HG03280 (cell line): Measurements from ENCODE around the gene ITSN1.
"Not testable (repeated sequence)": the region's sequence is repeated elsewhere in the genome, so short reads cannot be mapped to it uniquely, and the experiment has no call there.

ENCODE experiments used
- ATAC-seq: cut with Tn5 transposase; IDR thresholded peaks from one replicate; pipeline ENCODE4 v1.9.1; 2021; ENCODE audit warnings: mild to moderate bottlenecking, moderate library complexity; ENCODE audit not compliant: unreplicated experiment

Gene ITSN1

GRCh38 chr21:33642027-33642895, at the start of gene ITSN1:
Gene ITSN1, plus strand, starts transcription at chr21:33642501. Its CDS starts 76,328 bp downstream, at chr21:33718829.
- peak; percentile 83 for ATAC-seq

- ATAC-seq, result no peak
Measured at GRCh38 chr21:33598051-33598450, 44.2 kb upstream of the ITSN1 start.

DNA sequence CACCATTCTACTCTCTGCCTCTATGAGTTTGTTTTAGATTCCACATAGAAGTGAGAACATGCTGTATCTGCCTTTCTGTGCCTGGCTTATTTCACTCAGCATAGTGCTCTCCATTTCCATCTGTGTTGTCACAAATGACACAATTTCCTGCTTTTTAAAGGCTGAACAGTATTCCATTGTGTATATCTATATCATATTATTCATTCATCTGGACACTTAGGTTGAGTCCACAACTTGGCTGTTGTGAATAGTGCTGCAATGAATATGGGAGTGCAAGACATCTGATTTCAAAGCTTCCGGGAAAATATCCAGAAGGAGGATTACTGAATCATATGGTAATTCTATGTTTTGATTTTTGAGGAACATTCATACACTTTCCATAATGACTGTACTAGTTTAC, 33.7 kb upstream of the ITSN1 start:
- ATAC-seq, result no peak

DNA sequence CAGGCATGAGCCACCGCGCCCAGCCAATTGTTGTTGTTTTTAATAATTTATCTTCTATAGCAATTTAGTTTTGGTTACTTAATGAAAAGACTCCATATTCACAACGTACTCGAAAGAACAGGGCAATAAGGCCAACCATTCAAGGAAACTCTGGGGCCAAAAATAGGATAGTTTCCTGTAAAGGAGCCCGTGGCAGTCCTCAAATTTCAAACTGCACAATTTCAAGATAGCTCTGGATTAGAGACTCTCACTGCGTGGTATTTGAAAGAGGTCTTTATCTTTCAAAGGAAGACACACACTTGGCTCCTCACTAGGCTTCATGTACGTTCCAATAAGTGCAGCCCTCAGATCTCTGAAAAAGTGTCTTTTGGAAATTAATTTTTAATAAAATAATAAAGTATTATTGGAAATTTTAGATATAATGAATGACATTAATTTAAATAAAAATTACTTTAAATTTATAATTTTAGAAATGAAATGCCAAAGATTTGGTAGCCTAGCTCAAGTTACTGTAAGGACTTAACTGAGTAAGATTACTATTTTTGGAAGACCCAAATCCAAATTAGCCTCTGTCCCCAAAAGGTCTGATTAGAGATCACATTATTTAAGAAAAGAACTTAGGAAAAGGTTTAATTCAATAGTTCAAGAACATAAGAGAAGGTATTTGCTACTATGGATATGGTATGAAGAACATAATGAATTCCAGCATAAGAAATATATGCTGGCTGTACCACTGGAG, 31.1 kb upstream of the ITSN1 start:
- ATAC-seq, result no peak

GRCh38 chr21:33617565-33617964, 24.7 kb upstream of the ITSN1 start:
- not testable (repeated sequence) for ATAC-seq

DNA sequence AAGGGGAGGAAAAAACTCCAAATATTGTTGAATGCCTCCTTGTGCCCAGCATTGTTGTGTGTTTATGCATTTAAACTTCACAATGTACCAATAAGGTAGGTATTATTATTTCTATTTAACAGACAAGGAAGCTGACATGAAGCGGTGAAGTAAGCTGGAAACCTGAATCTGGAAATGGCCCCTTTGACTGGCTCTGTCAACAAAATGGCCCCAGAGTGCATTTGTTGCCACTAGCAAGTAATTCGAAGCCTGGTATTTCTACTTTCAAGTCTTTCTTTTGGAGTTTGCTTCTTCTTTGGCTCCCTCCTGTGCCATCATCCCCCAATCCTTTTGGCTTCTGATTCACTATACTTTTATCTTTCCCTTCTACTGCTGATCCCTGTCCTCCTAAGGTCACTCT, 23.9 kb upstream of the ITSN1 start:
- ATAC-seq, result no peak

- no peak for ATAC-seq
Measured at GRCh38 chr21:33619726-33620125, 22.6 kb upstream of the ITSN1 start.

DNA sequence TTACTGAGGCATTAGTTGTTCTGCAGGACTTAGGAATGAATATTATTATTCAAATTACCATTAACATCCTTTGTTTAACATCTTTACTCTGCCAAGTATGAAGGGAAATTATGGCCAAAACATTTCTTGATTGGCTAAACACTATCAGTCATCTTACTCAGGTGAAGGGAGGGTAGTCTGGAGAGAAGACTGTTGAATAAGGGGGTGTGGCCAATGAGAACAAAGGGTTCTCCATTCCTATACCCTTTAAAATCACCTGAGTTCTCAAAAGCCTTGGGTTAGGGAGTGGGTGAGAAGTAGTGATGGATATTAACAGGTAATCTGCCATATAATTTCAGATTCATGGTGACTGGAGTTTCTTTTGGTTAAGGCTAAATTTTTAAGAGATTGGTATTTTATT, 20.0 kb upstream of the ITSN1 start:
- no peak for ATAC-seq

- not testable (repeated sequence) for ATAC-seq
Measured at GRCh38 chr21:33626151-33626550, 16.1 kb upstream of the ITSN1 start.

DNA sequence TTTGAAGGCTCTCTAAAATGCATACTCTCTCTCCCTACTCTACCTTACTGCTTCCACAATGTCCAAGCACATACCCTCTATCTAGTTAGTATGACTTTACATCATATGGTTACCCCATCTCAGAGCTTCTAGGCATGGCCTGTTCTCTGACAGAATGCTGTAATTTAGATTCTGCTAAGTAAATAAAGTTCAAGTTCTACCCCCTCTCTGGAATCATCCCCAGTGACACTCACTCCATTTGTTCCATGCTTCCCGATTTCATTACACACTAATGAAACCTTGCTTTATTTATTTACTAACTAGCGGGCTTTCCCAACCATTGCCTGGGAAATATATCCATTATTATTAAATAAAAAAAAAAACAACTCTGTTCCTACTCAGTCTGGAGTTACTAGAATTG, 8.0 kb upstream of the ITSN1 start:
- ATAC-seq, result no peak

- ATAC-seq, result no peak
Measured at GRCh38 chr21:33640697-33641351, 1.5 kb upstream of the ITSN1 start.

GRCh38 chr21:33641352-33642026, 812 bp upstream of the ITSN1 start, which contains the start of gene CRYZL1:
Gene CRYZL1, minus strand, starts transcription at chr21:33641741. Its CDS starts 10,190 bp downstream, at chr21:33631551.
- ATAC-seq, result peak; percentile 84

GRCh38 chr21:33642896-33643657, 776 bp downstream of the ITSN1 start:
- ATAC-seq, result no peak

GRCh38 chr21:33643658-33644311, 1.5 kb downstream of the ITSN1 start:
- ATAC-seq, result no peak

- no peak for ATAC-seq
Measured at GRCh38 chr21:33644383-33645074, 2.2 kb downstream of the ITSN1 start.

GRCh38 chr21:33645730-33646129, 3.4 kb downstream of the ITSN1 start:
- no peak for ATAC-seq

- no peak for ATAC-seq
Measured at GRCh38 chr21:33647587-33647986, 5.3 kb downstream of the ITSN1 start.

DNA sequence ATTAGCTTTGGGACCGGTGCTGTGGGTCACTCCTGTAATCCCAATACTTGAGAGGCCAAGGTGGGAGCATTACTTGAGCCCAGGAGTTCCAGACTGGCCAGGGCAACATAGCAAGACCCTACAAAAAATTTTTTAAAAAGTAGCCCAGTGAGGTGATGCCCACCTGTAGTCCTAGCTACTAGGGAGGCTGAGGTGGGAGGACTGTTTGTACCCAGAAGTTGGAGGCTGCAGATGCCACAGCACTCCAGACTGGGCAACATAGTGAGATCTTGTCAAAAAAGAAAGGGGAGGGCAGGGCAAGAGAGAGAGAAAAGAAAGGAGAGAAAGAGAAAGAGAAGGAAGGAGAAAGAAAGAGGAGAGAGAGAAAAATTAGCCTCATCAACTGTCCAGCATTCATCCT, 6.3 kb downstream of the ITSN1 start:
- no peak for ATAC-seq

GRCh38 chr21:33650230-33650629, 7.9 kb downstream of the ITSN1 start:
- ATAC-seq, result no peak
